ENCODE results near the gene GREB1. TPM values are rescaled to one million over a fixed set of nuclear protein-coding genes. Genes with fewer than 3 reads are reported as not detected.

The GREB1 gene
- total RNA-seq, 1 experiment from 2014 or later, result 0.90 TPM

DNA sequence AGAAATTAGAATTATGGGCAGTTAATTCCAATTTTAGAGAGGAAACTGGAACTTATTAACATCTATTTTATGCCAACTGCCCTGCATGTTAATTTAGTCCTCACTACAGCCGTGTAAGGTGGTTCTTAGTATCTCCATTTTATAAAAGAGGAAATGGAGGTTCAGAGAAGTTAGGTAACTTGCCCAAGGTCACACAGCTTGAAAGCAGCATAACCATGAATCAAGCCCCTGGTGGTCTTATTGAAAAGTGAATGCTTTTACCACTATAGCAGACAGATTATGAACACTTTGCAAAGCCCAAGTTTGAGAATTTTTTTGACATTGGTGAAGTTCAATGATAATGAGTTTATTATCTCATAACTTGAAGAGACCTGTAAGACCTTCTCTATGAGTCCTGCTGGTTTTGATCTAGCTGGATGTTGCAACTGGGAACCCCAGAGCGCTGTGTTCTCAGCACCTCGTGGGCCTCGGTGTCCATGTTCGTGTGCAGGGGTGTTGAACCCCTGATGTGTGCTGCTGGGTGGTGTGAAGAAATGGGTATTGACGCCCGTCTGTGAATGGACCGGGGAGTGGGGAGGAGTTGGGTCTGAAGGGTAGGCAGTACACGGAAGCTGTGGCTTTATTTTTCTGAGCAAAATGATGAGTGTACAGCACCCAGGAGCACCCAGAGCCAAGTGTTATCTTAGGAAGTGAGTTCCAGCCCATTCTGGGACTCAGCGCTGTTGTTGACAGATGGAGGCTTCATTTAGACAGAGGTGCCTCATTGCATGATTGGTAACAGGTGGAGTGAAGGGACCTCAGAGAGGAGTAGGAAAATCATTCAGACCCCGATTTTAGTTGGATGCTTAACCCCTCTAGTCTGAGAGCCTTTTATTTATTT is 9.7 kb downstream of the GREB1 start:
- no TSS peak for BruUV-seq (replicated peaks)
- Mint-ChIP-seq H3K27me3 (ENCODE audit: unreplicated experiment) (peaks cover 68% of the 10 kb centered on the region), H3K4me3 (ENCODE audit: low read depth, unreplicated experiment) (no peak overlapping the region), H3K4me1 (ENCODE audit: low read depth, unreplicated experiment) (no peaks in the 10 kb centered on the region), H3K36me3 (ENCODE audit: insufficient read depth, unreplicated experiment) (no peaks in the 10 kb centered on the region), H3K9me3 (ENCODE audit: low read depth, unreplicated experiment) (no peaks in the 10 kb centered on the region), H3K27ac (ENCODE audit: unreplicated experiment) (no peak overlapping the region)
- no peak for DNase-seq
- CTCF ChIA-PET, result no interaction called here
- intact Hi-C loops (cut with micrococcal nuclease; ENCODE audit: unreplicated experiment), result no loop called here
- TF ChIP-seq, protein P1, sequence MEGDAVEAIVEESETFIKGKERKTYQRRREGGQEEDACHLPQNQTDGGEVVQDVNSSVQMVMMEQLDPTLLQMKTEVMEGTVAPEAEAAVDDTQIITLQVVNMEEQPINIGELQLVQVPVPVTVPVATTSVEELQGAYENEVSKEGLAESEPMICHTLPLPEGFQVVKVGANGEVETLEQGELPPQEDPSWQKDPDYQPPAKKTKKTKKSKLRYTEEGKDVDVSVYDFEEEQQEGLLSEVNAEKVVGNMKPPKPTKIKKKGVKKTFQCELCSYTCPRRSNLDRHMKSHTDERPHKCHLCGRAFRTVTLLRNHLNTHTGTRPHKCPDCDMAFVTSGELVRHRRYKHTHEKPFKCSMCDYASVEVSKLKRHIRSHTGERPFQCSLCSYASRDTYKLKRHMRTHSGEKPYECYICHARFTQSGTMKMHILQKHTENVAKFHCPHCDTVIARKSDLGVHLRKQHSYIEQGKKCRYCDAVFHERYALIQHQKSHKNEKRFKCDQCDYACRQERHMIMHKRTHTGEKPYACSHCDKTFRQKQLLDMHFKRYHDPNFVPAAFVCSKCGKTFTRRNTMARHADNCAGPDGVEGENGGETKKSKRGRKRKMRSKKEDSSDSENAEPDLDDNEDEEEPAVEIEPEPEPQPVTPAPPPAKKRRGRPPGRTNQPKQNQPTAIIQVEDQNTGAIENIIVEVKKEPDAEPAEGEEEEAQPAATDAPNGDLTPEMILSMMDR (IDR thresholded peaks at IDR 0.05; ENCODE audit: unreplicated experiment), result no peak

DNA sequence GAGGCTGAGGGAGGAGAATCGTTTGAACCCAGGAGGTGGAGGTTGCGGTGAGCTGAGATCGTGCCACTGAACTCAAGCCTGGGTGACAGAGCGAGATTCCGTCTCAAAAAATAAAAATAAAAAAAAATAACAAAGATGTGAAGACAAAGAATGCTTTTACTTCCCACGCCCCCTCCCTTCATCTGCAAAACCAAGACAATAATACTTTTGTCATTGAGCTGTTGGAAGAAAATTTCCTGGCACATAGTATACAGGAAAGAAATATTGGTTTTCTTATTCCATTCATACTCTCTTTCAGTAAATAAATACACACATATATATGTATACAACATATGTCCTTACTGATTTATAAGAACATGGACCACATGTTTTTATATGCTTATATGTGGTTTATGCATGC is 12.2 kb downstream of the GREB1 start:
- Mint-ChIP-seq H3K4me3 (ENCODE audit: low read depth, unreplicated experiment) (no peak overlapping the region), H3K36me3 (ENCODE audit: insufficient read depth, unreplicated experiment) (no peaks in the 10 kb centered on the region), H3K27ac (ENCODE audit: unreplicated experiment) (no peak overlapping the region), H3K27me3 (ENCODE audit: unreplicated experiment) (peaks cover 68% of the 10 kb centered on the region), H3K9me3 (ENCODE audit: low read depth, unreplicated experiment) (no peaks in the 10 kb centered on the region), H3K4me1 (ENCODE audit: low read depth, unreplicated experiment) (no peaks in the 10 kb centered on the region)
- no TSS peak for BruUV-seq (replicated peaks)
- TF ChIP-seq, protein P1 (IDR thresholded peaks at IDR 0.05; ENCODE audit: unreplicated experiment), result no peak
- CTCF ChIA-PET, result no interaction called here
- DNase-seq, result no peak
- intact Hi-C loops (cut with micrococcal nuclease; ENCODE audit: unreplicated experiment), result no loop called here

DNA sequence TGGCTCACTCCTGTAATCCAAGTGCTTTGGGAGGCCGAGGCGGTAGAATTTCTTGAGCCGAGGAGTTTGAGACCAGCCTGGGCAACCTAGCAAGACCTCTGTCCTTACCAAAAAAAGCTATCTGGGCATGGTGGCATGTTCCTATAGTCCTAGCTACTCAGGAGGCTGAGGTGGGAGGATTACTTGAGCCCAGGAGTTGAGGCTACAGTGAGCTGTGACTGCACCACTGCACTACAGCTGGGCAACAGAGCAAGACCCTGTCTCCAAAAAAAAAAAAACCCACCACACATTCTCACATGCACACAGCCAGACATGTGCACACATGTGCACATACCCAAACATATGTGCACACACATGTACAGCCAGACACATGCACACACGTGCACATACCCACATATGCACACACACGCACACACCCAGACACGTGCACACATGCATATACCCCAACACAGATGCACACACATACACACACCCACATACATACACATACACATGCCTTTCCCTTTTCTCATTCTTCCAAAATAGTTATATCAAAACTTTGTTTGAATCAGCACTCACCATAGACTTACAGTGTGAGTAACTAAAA is 14.2 kb downstream of the GREB1 start:
- no peaks in the 10 kb centered on the region for H3K9me3 Mint-ChIP-seq (ENCODE audit: low read depth, unreplicated experiment)
- BruUV-seq (replicated peaks), result no TSS peak
- intact Hi-C loops (cut with micrococcal nuclease; ENCODE audit: unreplicated experiment), result no loop called here
- no peaks in the 10 kb centered on the region for H3K36me3 Mint-ChIP-seq (ENCODE audit: insufficient read depth, unreplicated experiment)
- CTCF ChIA-PET, result interaction anchor here (0.9 kb wide), 1 partner anchor 10 kb away, joined by 3 read pairs; no protein-coding TSS in a partner anchor
- DNase-seq, result no peak
- TF ChIP-seq, protein P1 (IDR thresholded peaks at IDR 0.05; ENCODE audit: unreplicated experiment), result no peak
- H3K4me3 Mint-ChIP-seq (ENCODE audit: low read depth, unreplicated experiment), result no peak overlapping the region
- H3K27ac Mint-ChIP-seq (ENCODE audit: unreplicated experiment), result no peak overlapping the region
- no peaks in the 10 kb centered on the region for H3K4me1 Mint-ChIP-seq (ENCODE audit: low read depth, unreplicated experiment)
- H3K27me3 Mint-ChIP-seq (ENCODE audit: unreplicated experiment), result peaks cover 59% of the 10 kb centered on the region

DNA sequence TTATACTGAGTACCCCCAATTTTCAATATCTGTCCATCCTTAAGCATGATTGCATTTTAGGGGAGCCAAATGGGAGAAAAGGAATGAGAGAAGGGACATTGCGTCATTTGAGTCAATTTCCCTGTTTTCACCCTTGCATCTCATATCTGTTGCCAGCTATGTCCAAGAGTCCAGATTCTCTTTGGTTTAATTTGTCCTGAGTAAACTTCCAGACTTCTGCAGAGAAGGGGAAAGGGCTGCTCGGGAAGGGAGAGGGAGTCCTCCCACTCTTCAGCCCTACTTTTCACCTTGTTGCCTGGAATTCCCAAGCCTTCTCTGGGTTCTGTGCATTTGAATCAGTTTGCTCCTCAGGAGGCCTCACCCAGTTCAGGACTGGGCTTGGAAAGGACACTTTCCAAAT is 16.5 kb downstream of the GREB1 start:
- no peaks in the 10 kb centered on the region for H3K36me3 Mint-ChIP-seq (ENCODE audit: insufficient read depth, unreplicated experiment)
- BruUV-seq (replicated peaks), result no TSS peak
- H3K4me3 Mint-ChIP-seq (ENCODE audit: low read depth, unreplicated experiment), result no peak overlapping the region
- TF ChIP-seq, protein P1 (IDR thresholded peaks at IDR 0.05; ENCODE audit: unreplicated experiment), result no peak
- intact Hi-C loops (cut with micrococcal nuclease; ENCODE audit: unreplicated experiment), result no loop called here
- H3K4me1 Mint-ChIP-seq (ENCODE audit: low read depth, unreplicated experiment), result peaks cover 9% of the 10 kb centered on the region
- no peak overlapping the region for H3K27ac Mint-ChIP-seq (ENCODE audit: unreplicated experiment)
- CTCF ChIA-PET, result no interaction called here
- DNase-seq, result no peak
- H3K27me3 Mint-ChIP-seq (ENCODE audit: unreplicated experiment), result peaks cover 66% of the 10 kb centered on the region
- no peaks in the 10 kb centered on the region for H3K9me3 Mint-ChIP-seq (ENCODE audit: low read depth, unreplicated experiment)

Measured in Calu3 (cell line).